Left lung (tissue), 10 donors: Measurements from ENCODE around the gene FBXO31. TPM values are rescaled to one million over a fixed set of nuclear protein-coding genes. Genes with fewer than 3 reads are reported as not detected.

Source experiments
- ATAC-seq: fragments of 200-7000 bp; cut with Tn5 transposase; one replicate; pipeline ENCODE4 v1.9.1; 2020; ENCODE audit warnings: moderate library complexity
- DNase-seq, 4 donors: peaks; one replicate each; pipeline ENCODE4 v3.0.0-alpha.2; 2013 to 2020
- H3K27ac ChIP-seq, 2 donors: fragments of 200-600 bp; sonication (generic) in 1 of 2; one replicate each; pipeline versions ENCODE4 v1.5.0 to v1.8.0; 2020 to 2021
- H3K27me3 ChIP-seq, 2 donors: fragments of 200-600 bp; sonication (generic) in 1 of 2; one replicate each; pipeline versions ENCODE4 v1.5.0 to v1.8.0; 2020 to 2021
- H3K36me3 ChIP-seq, 2 donors: fragments of 200-600 bp; sonication (generic) in 1 of 2; one replicate each; pipeline versions ENCODE4 v1.5.0 to v1.8.0; 2020 to 2021
- H3K4me1 ChIP-seq, 2 donors: fragments of 200-600 bp; one replicate each; pipeline ENCODE4 v1.8.0; 2021
- H3K4me3 ChIP-seq, 2 donors: fragments of 200-600 bp; sonication (generic) in 1 of 2; one replicate each; pipeline versions ENCODE4 v1.5.0 to v1.8.0; 2020 to 2021; ENCODE audit warnings: mild to moderate bottlenecking in 1 of 2
- H3K9me3 ChIP-seq, 2 donors: fragments of 200-600 bp; sonication (generic) in 1 of 2; one replicate each; pipeline versions ENCODE4 v1.5.0 to v1.8.0; 2020 to 2021
- CTCF ChIP-seq, 2 donors: fragments of 200-600 bp; sonication (generic) in 1 of 2; IDR thresholded peaks; one replicate each; pipeline versions ENCODE4 v1.5.0 to v1.8.0; 2021; ENCODE audit warnings: antibody characterized with exemption in 2 of 2
- intact Hi-C, 2 donors: fragments of 100-400 bp; cut with DNase I; formaldehyde crosslinking; loops; one replicate each; pipeline versions ENCODE4 v1.11.2 to v1.14.2; 2022
- polyA plus RNA-seq, 6 donors: library from polyadenylated mRNA; unstranded; fragments of 120-200 nt; gene quantifications; one replicate each; pipeline ENCODE4 v1.2.1, GENCODE V29; 2013; ENCODE audit not compliant: insufficient read length in 6 of 6
- total RNA-seq, 2 donors: library from RNA; stranded (reverse); fragmentation: NEBNext Ultra II Directional; extraction: Animal tissue kit (Norgen Biotek cat#: 25700); gene quantifications; one replicate each; pipeline ENCODE4 v1.2.1, GENCODE V29; 2021
- donor health status: DM: no; HTN: yes; CAD: no.
- donor health status: DM: no; HTN: no; CAD: no.

Gene FBXO31
- total and polyA plus RNA-seq, 8 donors = 21.0 to 25.8 (median 23.0) TPM

- intact Hi-C loops = no loop called here
- H3K4me1 ChIP-seq = peaks cover 0 to 24% of the 10 kb centered on the region in 2 donors
- peak overlapping the region in 1 of 2 donors; percentile 76 for H3K27ac ChIP-seq
- H3K4me3 ChIP-seq = no peak overlapping the region
- TF ChIP-seq CTCF (IDR thresholded peaks at IDR 0.05) = no peak
- H3K9me3 ChIP-seq = no peaks in the 10 kb centered on the region
- peak in 2 of 4 donors; percentile 73 to 85 for DNase-seq
- no peaks in the 10 kb centered on the region for H3K27me3 ChIP-seq
- H3K36me3 ChIP-seq = peaks cover 0 to 84% of the 10 kb centered on the region in 2 donors
- ATAC-seq = peak; percentile 79
Observed at GRCh38 chr16:87407511-87408112, 24.0 kb upstream of the FBXO31 start.

DNA sequence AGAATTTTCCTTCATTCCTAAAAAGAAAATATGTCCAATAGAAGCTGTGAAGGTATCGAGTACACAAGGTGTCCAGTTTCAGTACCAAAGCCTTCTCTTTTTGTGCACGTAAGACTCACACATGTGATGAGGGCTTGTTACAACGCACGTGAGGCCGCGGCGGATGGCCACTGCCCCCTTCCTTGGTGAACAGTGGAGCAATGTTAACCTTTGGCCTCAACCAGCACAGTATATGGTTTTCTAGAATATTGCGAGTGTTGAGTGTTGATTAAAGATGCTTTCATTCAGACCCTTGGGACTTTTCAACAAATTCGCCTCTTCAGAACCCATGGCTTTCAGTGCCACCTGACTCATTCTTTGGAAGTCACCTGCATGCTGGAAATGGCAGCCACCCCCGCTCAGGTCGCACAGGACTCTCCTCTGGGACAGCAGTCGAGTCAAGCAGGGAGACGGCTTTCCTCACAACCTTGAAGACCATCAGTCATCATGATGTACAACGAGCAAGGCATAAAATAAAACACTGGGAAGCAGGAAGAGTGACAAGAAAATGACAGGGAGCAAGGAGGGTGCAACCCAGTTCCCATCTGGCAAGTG, 23.0 kb upstream of the FBXO31 start:
- peaks cover 0 to 84% of the 10 kb centered on the region in 2 donors for H3K36me3 ChIP-seq
- H3K9me3 ChIP-seq = no peaks in the 10 kb centered on the region
- H3K4me1 ChIP-seq = peaks cover 0 to 24% of the 10 kb centered on the region in 2 donors
- no peaks in the 10 kb centered on the region for H3K27me3 ChIP-seq
- no peak overlapping the region for H3K4me3 ChIP-seq
- ATAC-seq (no peak), DNase-seq (peak in 1 of 4 donors; percentile 44)
- H3K27ac ChIP-seq = peak overlapping the region in 1 of 2 donors; percentile 76
- no peak for TF ChIP-seq CTCF (IDR thresholded peaks at IDR 0.05)
- intact Hi-C loops = no loop called here

GRCh38 chr16:87404764-87405625, 21.4 kb upstream of the FBXO31 start:
- intact Hi-C loops = no loop called here
- Histone ChIP-seq H3K27me3 (no peaks in the 10 kb centered on the region), H3K4me3 (no peak overlapping the region), H3K4me1 (peaks cover 0 to 24% of the 10 kb centered on the region in 2 donors), H3K9me3 (no peaks in the 10 kb centered on the region), H3K27ac (no peak overlapping the region), H3K36me3 (peaks cover 0 to 84% of the 10 kb centered on the region in 2 donors)
- DNase-seq = peak in 1 of 4 donors; percentile 53
- no peak for TF ChIP-seq CTCF (IDR thresholded peaks at IDR 0.05)
- no peak for ATAC-seq

GRCh38 chr16:87395181-87395842, 11.7 kb upstream of the FBXO31 start:
- ATAC-seq (no peak), DNase-seq (no peak)
- TF ChIP-seq CTCF (IDR thresholded peaks at IDR 0.05) = no peak
- Histone ChIP-seq H3K4me3 (no peak overlapping the region), H3K9me3 (no peaks in the 10 kb centered on the region), H3K27ac (no peak overlapping the region), H3K27me3 (no peaks in the 10 kb centered on the region), H3K36me3 (peaks cover 0 to 22% of the 10 kb centered on the region in 2 donors), H3K4me1 (peaks cover 12 to 46% of the 10 kb centered on the region in 2 donors)
- intact Hi-C loops = no loop called here
